Inferior parietal cortex (tissue), 1 donor: ENCODE results near the gene MTNR1A.

ENCODE experiments used
- DNase-seq: peaks from one replicate; pipeline ENCODE4 v3.0.0-alpha.2; 2016; ENCODE audit errors: extremely low spot score

The MTNR1A gene

DNA sequence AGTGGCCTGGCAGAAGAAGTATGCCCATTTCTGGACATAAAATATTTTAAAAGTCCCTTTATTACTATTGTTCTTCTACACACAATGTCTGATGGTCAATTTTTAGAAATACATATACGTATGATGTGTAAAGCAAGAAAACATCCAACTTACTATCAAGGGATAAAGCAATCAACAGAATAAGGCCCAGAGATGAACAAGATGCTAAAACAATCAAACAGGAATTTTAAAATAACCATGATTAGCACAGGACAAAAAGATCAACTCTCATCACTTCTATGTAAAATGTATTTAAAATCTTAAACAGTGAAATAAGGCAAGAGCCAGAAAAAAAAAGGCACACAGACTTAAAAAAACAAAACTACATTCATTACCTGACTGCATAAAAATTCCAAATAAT, 60.9 kb downstream of the MTNR1A start:
- DNase-seq = no peak

- no peak for DNase-seq
These were observed 67.6 kb downstream of the MTNR1A start for GRCh38 chr4:186487726-186488125.

- no peak for DNase-seq
These were observed 69.2 kb downstream of the MTNR1A start for GRCh38 chr4:186486172-186486571.

DNA sequence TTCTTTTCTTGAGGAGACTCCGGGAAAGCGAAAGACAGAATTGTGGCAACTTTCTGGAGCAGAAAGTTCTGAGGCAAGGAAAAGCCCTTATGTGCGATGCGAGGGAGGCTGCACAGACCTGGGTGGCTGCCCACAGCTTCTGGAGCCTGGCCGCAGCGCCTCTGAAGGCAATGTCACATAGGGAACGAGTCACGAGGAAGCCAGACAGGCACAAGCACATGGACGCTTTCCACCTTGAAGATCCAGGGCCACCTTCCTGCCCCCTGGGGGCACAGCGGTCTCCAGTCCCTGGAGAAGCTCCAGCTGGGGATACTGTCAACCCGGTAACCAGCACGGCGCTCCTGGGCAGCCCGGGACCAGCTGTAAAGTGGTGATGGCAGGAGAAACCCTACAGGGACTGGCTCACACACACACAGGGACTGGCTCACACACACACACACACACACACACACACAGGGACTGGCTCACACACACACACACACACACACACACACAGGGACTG, 69.8 kb downstream of the MTNR1A start:
- peak; percentile 46 for DNase-seq

- no peak for DNase-seq
These were observed 70.2 kb downstream of the MTNR1A start for GRCh38 chr4:186485150-186485549.

- no peak for DNase-seq
These were observed 71.7 kb downstream of the MTNR1A start for GRCh38 chr4:186483656-186484055.
